Ovary (tissue), 3 donors: ENCODE results near the gene LRTM1.

Experiments
- CTCF ChIP-seq, 3 donors: fragments of 450-650 bp in 2 of 3; fragments of 200-600 bp in 1 of 3; IDR thresholded peaks; one replicate each; pipeline versions ENCODE4 v1.5.1 to v1.8.0; 2016 to 2022; ENCODE audit warnings: antibody characterized with exemption in 3 of 3, mild to moderate bottlenecking in 1 of 3
- POLR2A ChIP-seq: fragments of 450-650 bp; IDR thresholded peaks from one replicate; pipeline ENCODE4 v1.6.1; 2017; ENCODE audit warnings: antibody characterized with exemption, mild to moderate bottlenecking, moderate library complexity
- donor health status: DM: no; HTN: no; CAD: no.

GRCh38 chr3:54899273-54899672 is 28.6 kb downstream of the LRTM1 start:
- TF ChIP-seq POLR2A (no peak), CTCF (IDR thresholded peaks at IDR 0.05) (no peak)
